Nephron progenitor cell (in vitro differentiated cells): ENCODE results near the gene CDK2AP2.

ENCODE experiments used
- DNase-seq: peaks from one replicate; pipeline ENCODE4 v3.0.0; 2021
- H3K27ac Mint-ChIP-seq: 2 replicates; pipeline ENCODE4 v1.8.0; 2021; ENCODE audit warnings: mild to moderate bottlenecking, moderate library complexity, mixed read lengths
- H3K27me3 Mint-ChIP-seq: 2 replicates; pipeline ENCODE4 v1.8.0; 2021; ENCODE audit warnings: mild to moderate bottlenecking, low read depth, mixed read lengths; ENCODE audit not compliant: poor library complexity
- H3K36me3 Mint-ChIP-seq: 2 replicates; pipeline ENCODE4 v1.8.0; 2021; ENCODE audit warnings: low read depth, mixed read lengths
- H3K4me1 Mint-ChIP-seq: 2 replicates; pipeline ENCODE4 v1.8.0; 2021; ENCODE audit warnings: mixed read lengths
- H3K4me3 Mint-ChIP-seq: 2 replicates; pipeline ENCODE4 v1.8.0; 2021; ENCODE audit warnings: mild to moderate bottlenecking, moderate library complexity, mixed read lengths
- H3K9me3 Mint-ChIP-seq: 2 replicates; pipeline ENCODE4 v1.8.0; 2021; ENCODE audit warnings: mild to moderate bottlenecking, moderate library complexity, mixed read lengths
- CTCF ChIP-seq: fragments of 200-600 bp; sonication (generic); IDR thresholded peaks from 2 replicates; pipeline ENCODE4 v1.5.0; 2021; ENCODE audit warnings: antibody characterized with exemption

CDK2AP2 gene

GRCh38 chr11:67522338-67522737, 14.4 kb upstream of the CDK2AP2 start:
- H3K4me3 Mint-ChIP-seq = no peak overlapping the region
- no peaks in the 10 kb centered on the region for H3K36me3 Mint-ChIP-seq
- DNase-seq = no peak
- H3K27me3 Mint-ChIP-seq = peaks cover 5% of the 10 kb centered on the region
- H3K27ac Mint-ChIP-seq = no peak overlapping the region
- no peaks in the 10 kb centered on the region for H3K9me3 Mint-ChIP-seq
- no peak for TF ChIP-seq CTCF
- H3K4me1 Mint-ChIP-seq = peaks cover 15% of the 10 kb centered on the region

- Mint-ChIP-seq H3K4me1 (peaks cover 15% of the 10 kb centered on the region), H3K27ac (no peak overlapping the region), H3K9me3 (no peaks in the 10 kb centered on the region), H3K4me3 (no peak overlapping the region), H3K36me3 (no peaks in the 10 kb centered on the region), H3K27me3 (peaks cover 2% of the 10 kb centered on the region)
- TF ChIP-seq CTCF = no peak
- DNase-seq = no peak
These were observed 14.0 kb upstream of the CDK2AP2 start for GRCh38 chr11:67521924-67522323.

GRCh38 chr11:67520856-67521824, 13.2 kb upstream of the CDK2AP2 start:
- TF ChIP-seq CTCF = no peak
- Mint-ChIP-seq H3K36me3 (no peaks in the 10 kb centered on the region), H3K27ac (no peak overlapping the region), H3K9me3 (no peaks in the 10 kb centered on the region), H3K4me3 (no peak overlapping the region), H3K4me1 (peaks cover 15% of the 10 kb centered on the region), H3K27me3 (peaks cover 5% of the 10 kb centered on the region)
- DNase-seq = no peak

- H3K4me3 Mint-ChIP-seq = no peak overlapping the region
- peaks cover 18% of the 10 kb centered on the region for H3K27me3 Mint-ChIP-seq
- H3K36me3 Mint-ChIP-seq = no peaks in the 10 kb centered on the region
- TF ChIP-seq CTCF = no peak
- DNase-seq = no peak
- H3K9me3 Mint-ChIP-seq = no peaks in the 10 kb centered on the region
- no peak overlapping the region for H3K27ac Mint-ChIP-seq
- H3K4me1 Mint-ChIP-seq = peaks cover 6% of the 10 kb centered on the region
These were observed 11.8 kb upstream of the CDK2AP2 start for GRCh38 chr11:67519726-67520125.

- Mint-ChIP-seq H3K27ac (no peak overlapping the region), H3K4me1 (no peaks in the 10 kb centered on the region), H3K9me3 (no peaks in the 10 kb centered on the region), H3K27me3 (peaks cover 36% of the 10 kb centered on the region), H3K4me3 (no peak overlapping the region), H3K36me3 (no peaks in the 10 kb centered on the region)
- no peak for DNase-seq
- TF ChIP-seq CTCF = no peak
These were observed 10.0 kb upstream of the CDK2AP2 start for GRCh38 chr11:67517784-67518552.
